Measurements from ENCODE around the gene TNKS2.
A peak's percentile ranks its signal among the peaks of the same experiment; 100 is the strongest.
"Not testable (repeated sequence)": the region's sequence is repeated elsewhere in the genome, so short reads cannot be mapped to it uniquely, and the experiment has no call there.

Gene TNKS2

GRCh38 chr10:91884536-91884935, 86.3 kb downstream of the TNKS2 start:
- no peaks in the 10 kb centered on the region for H3K27me3 ChIP-seq (ENCODE audit: control insufficient read depth in 5 of 5, insufficient read depth in 4 of 5, low read length in 5 of 5)
- H3K9ac ChIP-seq (ENCODE audit: low read length in 5 of 5): no peak overlapping the region
- peak overlapping the region; percentile 15 for H3K27ac ChIP-seq (ENCODE audit: low read depth, low read length)
- peaks cover 0 to 4% (median 0%) of the 10 kb centered on the region in 5 donors for H3K9me3 ChIP-seq (ENCODE audit: control insufficient read depth in 5 of 5, low read length in 5 of 5)
- H3K36me3 ChIP-seq (ENCODE audit: control insufficient read depth in 5 of 5, insufficient read depth in 5 of 5, low read length in 5 of 5): no peaks in the 10 kb centered on the region
- H3K4me3 ChIP-seq (ENCODE audit: low read depth in 1 of 5, low read length in 5 of 5): peak overlapping the region in 1 of 5 donors; percentile 80
- H3K4me1 ChIP-seq (ENCODE audit: control insufficient read depth in 5 of 5, insufficient read depth in 5 of 5, low read length in 5 of 5): peaks cover 2 to 27% (median 24%) of the 10 kb centered on the region in 5 donors

GRCh38 chr10:91885362-91886079, 87.3 kb downstream of the TNKS2 start:
- Histone ChIP-seq H3K27me3 (ENCODE audit: control insufficient read depth in 5 of 5, insufficient read depth in 4 of 5, low read length in 5 of 5) (no peaks in the 10 kb centered on the region), H3K27ac (ENCODE audit: low read depth, low read length) (no peak overlapping the region), H3K4me3 (ENCODE audit: low read depth in 1 of 5, low read length in 5 of 5) (no peak overlapping the region)

GRCh38 chr10:91886954-91887271, 88.7 kb downstream of the TNKS2 start:
- no peaks in the 10 kb centered on the region for H3K9me3 ChIP-seq (ENCODE audit: control insufficient read depth in 5 of 5, low read length in 5 of 5)
- H3K9ac ChIP-seq (ENCODE audit: low read length in 5 of 5): peak overlapping the region in 3 of 5 donors; percentile 51 to 61 (median 59)
- H3K27me3 ChIP-seq (ENCODE audit: control insufficient read depth in 5 of 5, insufficient read depth in 4 of 5, low read length in 5 of 5): no peaks in the 10 kb centered on the region
- no peaks in the 10 kb centered on the region for H3K36me3 ChIP-seq (ENCODE audit: control insufficient read depth in 5 of 5, insufficient read depth in 5 of 5, low read length in 5 of 5)
- peak overlapping the region in 4 of 5 donors; percentile 64 to 71 (median 68) for H3K4me3 ChIP-seq (ENCODE audit: low read depth in 1 of 5, low read length in 5 of 5)
- H3K4me1 ChIP-seq (ENCODE audit: control insufficient read depth in 5 of 5, insufficient read depth in 5 of 5, low read length in 5 of 5): peaks cover 2 to 30% (median 24%) of the 10 kb centered on the region in 5 donors
- H3K27ac ChIP-seq (ENCODE audit: low read depth, low read length): no peak overlapping the region

More at GRCh38 chr10:91885362-91886079, 87.3 kb downstream of the TNKS2 start:
- Histone ChIP-seq H3K9me3 (ENCODE audit: control insufficient read depth in 5 of 5, low read length in 5 of 5) (peaks cover 0 to 4% (median 0%) of the 10 kb centered on the region in 5 donors), H3K4me1 (ENCODE audit: control insufficient read depth in 5 of 5, insufficient read depth in 5 of 5, low read length in 5 of 5) (peaks cover 2 to 27% (median 24%) of the 10 kb centered on the region in 5 donors), H3K9ac (ENCODE audit: low read length in 5 of 5) (no peak overlapping the region), H3K36me3 (ENCODE audit: control insufficient read depth in 5 of 5, insufficient read depth in 5 of 5, low read length in 5 of 5) (no peaks in the 10 kb centered on the region)

GRCh38 chr10:91887272-91888076, 89.2 kb downstream of the TNKS2 start:
- Histone ChIP-seq H3K9me3 (ENCODE audit: control insufficient read depth in 5 of 5, low read length in 5 of 5) (no peaks in the 10 kb centered on the region), H3K4me1 (ENCODE audit: control insufficient read depth in 5 of 5, insufficient read depth in 5 of 5, low read length in 5 of 5) (peaks cover 2 to 30% (median 24%) of the 10 kb centered on the region in 5 donors), H3K4me3 (ENCODE audit: low read depth in 1 of 5, low read length in 5 of 5) (peak overlapping the region; percentile 64 to 74 (median 70)), H3K27ac (ENCODE audit: low read depth, low read length) (no peak overlapping the region), H3K27me3 (ENCODE audit: control insufficient read depth in 5 of 5, insufficient read depth in 4 of 5, low read length in 5 of 5) (no peaks in the 10 kb centered on the region), H3K36me3 (ENCODE audit: control insufficient read depth in 5 of 5, insufficient read depth in 5 of 5, low read length in 5 of 5) (no peaks in the 10 kb centered on the region), H3K9ac (ENCODE audit: low read length in 5 of 5) (peak overlapping the region in 4 of 5 donors; percentile 51 to 61 (median 58))

GRCh38 chr10:91891125-91892001, 93.1 kb downstream of the TNKS2 start:
- peaks cover 0 to 15% (median 12%) of the 10 kb centered on the region in 5 donors for H3K4me1 ChIP-seq (ENCODE audit: control insufficient read depth in 5 of 5, insufficient read depth in 5 of 5, low read length in 5 of 5)
- H3K27me3 ChIP-seq (ENCODE audit: control insufficient read depth in 5 of 5, insufficient read depth in 4 of 5, low read length in 5 of 5): no peaks in the 10 kb centered on the region
- H3K27ac ChIP-seq (ENCODE audit: low read depth, low read length): no peak overlapping the region
- H3K36me3 ChIP-seq (ENCODE audit: control insufficient read depth in 5 of 5, insufficient read depth in 5 of 5, low read length in 5 of 5): no peaks in the 10 kb centered on the region
- no peak overlapping the region for H3K4me3 ChIP-seq (ENCODE audit: low read depth in 1 of 5, low read length in 5 of 5)
- no peak overlapping the region for H3K9ac ChIP-seq (ENCODE audit: low read length in 5 of 5)
- no peaks in the 10 kb centered on the region for H3K9me3 ChIP-seq (ENCODE audit: control insufficient read depth in 5 of 5, low read length in 5 of 5)

- H3K36me3 ChIP-seq (ENCODE audit: control insufficient read depth in 5 of 5, insufficient read depth in 5 of 5, low read length in 5 of 5): no peaks in the 10 kb centered on the region
- no peaks in the 10 kb centered on the region for H3K27me3 ChIP-seq (ENCODE audit: control insufficient read depth in 5 of 5, insufficient read depth in 4 of 5, low read length in 5 of 5)
- no peaks in the 10 kb centered on the region for H3K9me3 ChIP-seq (ENCODE audit: control insufficient read depth in 5 of 5, low read length in 5 of 5)
- H3K9ac ChIP-seq (ENCODE audit: low read length in 5 of 5): no peak overlapping the region
- no peak overlapping the region for H3K27ac ChIP-seq (ENCODE audit: low read depth, low read length)
- no peak overlapping the region for H3K4me3 ChIP-seq (ENCODE audit: low read depth in 1 of 5, low read length in 5 of 5)
- peaks cover 0 to 4% (median under 1%) of the 10 kb centered on the region in 5 donors for H3K4me1 ChIP-seq (ENCODE audit: control insufficient read depth in 5 of 5, insufficient read depth in 5 of 5, low read length in 5 of 5)
Measured at GRCh38 chr10:91893051-91893450, 94.8 kb downstream of the TNKS2 start.

GRCh38 chr10:91894261-91894685, 96.0 kb downstream of the TNKS2 start:
- H3K27ac ChIP-seq (ENCODE audit: low read depth, low read length); H3K9me3 ChIP-seq (ENCODE audit: control insufficient read depth in 5 of 5, low read length in 5 of 5); H3K9ac ChIP-seq (ENCODE audit: low read length in 5 of 5); H3K4me1 ChIP-seq (ENCODE audit: control insufficient read depth in 5 of 5, insufficient read depth in 5 of 5, low read length in 5 of 5); H3K4me3 ChIP-seq (ENCODE audit: low read depth in 1 of 5, low read length in 5 of 5); H3K27me3 ChIP-seq (ENCODE audit: control insufficient read depth in 5 of 5, insufficient read depth in 4 of 5, low read length in 5 of 5); H3K36me3 ChIP-seq (ENCODE audit: control insufficient read depth in 5 of 5, insufficient read depth in 5 of 5, low read length in 5 of 5): not testable (repeated sequence)

GRCh38 chr10:91896212-91896756, 98.1 kb downstream of the TNKS2 start:
- Histone ChIP-seq H3K36me3 (ENCODE audit: control insufficient read depth in 5 of 5, insufficient read depth in 5 of 5, low read length in 5 of 5) (no peaks in the 10 kb centered on the region), H3K27ac (ENCODE audit: low read depth, low read length) (no peak overlapping the region), H3K4me3 (ENCODE audit: low read depth in 1 of 5, low read length in 5 of 5) (no peak overlapping the region), H3K9ac (ENCODE audit: low read length in 5 of 5) (no peak overlapping the region), H3K27me3 (ENCODE audit: control insufficient read depth in 5 of 5, insufficient read depth in 4 of 5, low read length in 5 of 5) (no peaks in the 10 kb centered on the region), H3K4me1 (ENCODE audit: control insufficient read depth in 5 of 5, insufficient read depth in 5 of 5, low read length in 5 of 5) (peaks cover 0 to 3% (median 0%) of the 10 kb centered on the region in 5 donors), H3K9me3 (ENCODE audit: control insufficient read depth in 5 of 5, low read length in 5 of 5) (no peaks in the 10 kb centered on the region)

- H3K27me3 ChIP-seq (ENCODE audit: control insufficient read depth in 5 of 5, insufficient read depth in 4 of 5, low read length in 5 of 5): no peaks in the 10 kb centered on the region
- no peaks in the 10 kb centered on the region for H3K36me3 ChIP-seq (ENCODE audit: control insufficient read depth in 5 of 5, insufficient read depth in 5 of 5, low read length in 5 of 5)
- no peak overlapping the region for H3K4me3 ChIP-seq (ENCODE audit: low read depth in 1 of 5, low read length in 5 of 5)
- no peak overlapping the region for H3K27ac ChIP-seq (ENCODE audit: low read depth, low read length)
- no peaks in the 10 kb centered on the region for H3K9me3 ChIP-seq (ENCODE audit: control insufficient read depth in 5 of 5, low read length in 5 of 5)
- H3K9ac ChIP-seq (ENCODE audit: low read length in 5 of 5): no peak overlapping the region
- peaks cover 0 to 2% (median 0%) of the 10 kb centered on the region in 5 donors for H3K4me1 ChIP-seq (ENCODE audit: control insufficient read depth in 5 of 5, insufficient read depth in 5 of 5, low read length in 5 of 5)
Measured at GRCh38 chr10:91897421-91897820, 99.2 kb downstream of the TNKS2 start.
